ENCODE results near the gene STARD3NL.

Gene STARD3NL

GRCh38 chr7:38142736-38143135 lies 35.3 kb upstream of the STARD3NL start:
- TF ChIP-seq ZNF8 (CRISPR knock-in tag; IDR thresholded peaks at IDR 0.05) (no peak), TOX (CRISPR knock-in tag; IDR thresholded peaks at IDR 0.05; ENCODE audit: borderline replicate concordance) (no peak), GLIS3 (CRISPR knock-in tag; IDR thresholded peaks at IDR 0.05) (no peak), ARNTL (CRISPR knock-in tag; IDR thresholded peaks at IDR 0.05; ENCODE audit: borderline replicate concordance, low read depth) (no peak), ZNF565 (CRISPR knock-in tag; conservative IDR thresholded peaks at IDR 0.05; ENCODE audit: low read depth) (no peak), PATZ1 (CRISPR knock-in tag; IDR thresholded peaks at IDR 0.05; ENCODE audit: borderline replicate concordance) (no peak), ZNF70 (CRISPR knock-in tag; IDR thresholded peaks at IDR 0.05) (no peak), POU6F1 (CRISPR knock-in tag; IDR thresholded peaks at IDR 0.05; ENCODE audit: borderline replicate concordance, low read depth) (no peak), TCF4 (CRISPR knock-in tag; IDR thresholded peaks at IDR 0.05; ENCODE audit: borderline replicate concordance) (no peak), ZC3H10 (CRISPR knock-in tag; IDR thresholded peaks at IDR 0.05) (no peak), CSRNP3 (CRISPR knock-in tag; IDR thresholded peaks at IDR 0.05) (no peak)

GRCh38 chr7:38147005-38147404 lies 31.0 kb upstream of the STARD3NL start:
- ATAC-seq, result no peak

More at GRCh38 chr7:38142736-38143135, 35.3 kb upstream of the STARD3NL start:
- no peak for ATAC-seq

More at GRCh38 chr7:38147005-38147404, 31.0 kb upstream of the STARD3NL start:
- TF ChIP-seq OSR1 (CRISPR knock-in tag; IDR thresholded peaks at IDR 0.05) (no peak), RARB (CRISPR knock-in tag; IDR thresholded peaks at IDR 0.05) (no peak), PATZ1 (CRISPR knock-in tag; IDR thresholded peaks at IDR 0.05; ENCODE audit: borderline replicate concordance) (no peak), ZNF8 (CRISPR knock-in tag; IDR thresholded peaks at IDR 0.05) (no peak), ZNF565 (CRISPR knock-in tag; conservative IDR thresholded peaks at IDR 0.05; ENCODE audit: low read depth) (no peak), ZNF70 (CRISPR knock-in tag; IDR thresholded peaks at IDR 0.05) (no peak), ESRRG (CRISPR knock-in tag; IDR thresholded peaks at IDR 0.05) (no peak), TCF4 (CRISPR knock-in tag; IDR thresholded peaks at IDR 0.05; ENCODE audit: borderline replicate concordance) (no peak), ZFP30 (CRISPR knock-in tag; IDR thresholded peaks at IDR 0.05) (no peak), ISL1 (CRISPR knock-in tag; IDR thresholded peaks at IDR 0.05) (no peak), TOX (CRISPR knock-in tag; IDR thresholded peaks at IDR 0.05; ENCODE audit: borderline replicate concordance) (no peak), CSDC2 (CRISPR knock-in tag; IDR thresholded peaks at IDR 0.05) (no peak), TSHZ2 (CRISPR knock-in tag; IDR thresholded peaks at IDR 0.05) (no peak), GLIS3 (CRISPR knock-in tag; IDR thresholded peaks at IDR 0.05) (no peak), CSRNP3 (CRISPR knock-in tag; IDR thresholded peaks at IDR 0.05) (no peak), CREB5 (CRISPR knock-in tag; IDR thresholded peaks at IDR 0.05; ENCODE audit: low read depth) (no peak), ZC3H10 (CRISPR knock-in tag; IDR thresholded peaks at IDR 0.05) (no peak), ARNTL (CRISPR knock-in tag; IDR thresholded peaks at IDR 0.05; ENCODE audit: borderline replicate concordance, low read depth) (no peak), POU6F1 (CRISPR knock-in tag; IDR thresholded peaks at IDR 0.05; ENCODE audit: borderline replicate concordance, low read depth) (no peak), SNAI2 (CRISPR knock-in tag; IDR thresholded peaks at IDR 0.05) (no peak)

All from SK-N-SH treated with all-trans-retinoic acid at 6 μM for 48 hours (cell line).